Measurements from ENCODE around the gene AK4.

GRCh38 chr1:65224681-65225091, 76.7 kb downstream of the AK4 start:
- TF ChIP-seq CTCF (IDR thresholded peaks at IDR 0.05) = no peak
- no peak for TF ChIP-seq POLR2A (IDR thresholded peaks at IDR 0.05)
